IMR-90 (cell line): ENCODE measurements around the gene ATOSB. TPM values are rescaled to one million over a fixed set of nuclear protein-coding genes. Genes with fewer than 3 reads are reported as not detected.

Experiments used
- ATAC-seq: fragments of 200-7000 bp; cut with Tn5 transposase; 2 replicates; pipeline ENCODE4 v1.9.1; 2020; ENCODE audit warnings: low read depth, mild to moderate bottlenecking, moderate library complexity
- BruUV-seq: library from RNA; stranded (reverse); fragments of 400-500 nt; replicated peaks from 2 replicates; lab custom pipeline; 2021; lab: Mats Ljungman, UMichigan
- CTCF ChIA-PET: fragments of 300-600 bp; formaldehyde crosslinking; extraction: SDS; loops from one replicate; lab custom pipeline; 2021; ENCODE audit warnings: antibody characterized with exemption; lab: Yijun Ruan, JAX
- POLR2A ChIA-PET: fragments of 300-600 bp; sonication (Branson Sonifier 250); formaldehyde crosslinking; loops from one replicate; lab custom pipeline; 2022; ENCODE audit warnings: antibody characterized with exemption; ENCODE audit not compliant: unreplicated experiment; lab: Charles Lee
- DNase-seq: peaks from one replicate; pipeline ENCODE4 v3.0.0; 2013
- H2AFZ ChIP-seq: replicated peaks from 2 replicates; pipeline ENCODE3; 2013; ENCODE audit warnings: low read length, mild to moderate bottlenecking; ENCODE audit not compliant: poor library complexity
- H2AK5ac ChIP-seq: 2 replicates; pipeline ENCODE4 v1.6.1; 2013; ENCODE audit warnings: low read depth, low read length, inconsistent platforms
- H2AK9ac ChIP-seq: replicated peaks from 2 replicates; pipeline ENCODE3; 2013; ENCODE audit warnings: mild to moderate bottlenecking, low read depth, low read length, moderate library complexity; ENCODE audit not compliant: poor library complexity
- H2BK120ac ChIP-seq: 2 replicates; pipeline ENCODE4 v1.6.1; 2013; ENCODE audit warnings: low read depth, low read length, inconsistent platforms
- H2BK15ac ChIP-seq: 3 replicates; pipeline ENCODE4 v1.6.1; 2013; ENCODE audit warnings: low read depth, low read length, inconsistent platforms
- H2BK20ac ChIP-seq: 2 replicates; pipeline ENCODE4 v1.6.1; 2013; ENCODE audit warnings: low read depth, mild to moderate bottlenecking, inconsistent platforms, low read length, moderate library complexity
- H2BK5ac ChIP-seq: 2 replicates; pipeline ENCODE4 v1.6.1; 2013; ENCODE audit warnings: mild to moderate bottlenecking, low read depth, low read length, inconsistent platforms; ENCODE audit not compliant: poor library complexity, severe bottlenecking
- H3K14ac ChIP-seq: replicated peaks from 2 replicates; pipeline ENCODE4 v1.6.1; 2013; ENCODE audit warnings: low read depth, low read length, inconsistent platforms
- H3K18ac ChIP-seq: 2 replicates; pipeline ENCODE4 v1.6.1; 2013; ENCODE audit warnings: low read depth, low read length, control low read depth
- H3K23ac ChIP-seq: 2 replicates; pipeline ENCODE4 v1.6.1; 2013; ENCODE audit warnings: low read depth, low read length, inconsistent platforms
- H3K27ac ChIP-seq: 2 replicates; pipeline ENCODE4 v1.5.1; 2013; ENCODE audit warnings: mild to moderate bottlenecking, control low read depth, low read length; ENCODE audit not compliant: insufficient read depth
- H3K27me3 ChIP-seq: 2 replicates; pipeline ENCODE4 v1.6.1; 2013; ENCODE audit warnings: low read length; ENCODE audit not compliant: control insufficient read depth, insufficient read depth
- H3K36me3 ChIP-seq: 2 replicates; pipeline ENCODE4 v1.6.1; 2013; ENCODE audit warnings: low read length, mixed read lengths; ENCODE audit not compliant: control insufficient read depth, insufficient read depth
- H3K4ac ChIP-seq: 2 replicates; pipeline ENCODE4 v1.6.1; 2013; ENCODE audit warnings: low read depth, low read length, inconsistent platforms
- H3K4me1 ChIP-seq: 2 replicates; pipeline ENCODE4 v1.6.1; 2013; ENCODE audit warnings: low read length, mixed read lengths; ENCODE audit not compliant: control insufficient read depth, insufficient read depth
- H3K4me2 ChIP-seq: 2 replicates; pipeline ENCODE4 v1.6.1; 2013; ENCODE audit warnings: low read depth, mild to moderate bottlenecking, control low read depth, low read length, moderate library complexity
- H3K4me3 ChIP-seq: 2 replicates; pipeline ENCODE4 v1.5.1; 2013; ENCODE audit warnings: low read depth, mild to moderate bottlenecking, control low read depth, low read length, moderate library complexity; ENCODE audit not compliant: insufficient read depth
- H3K56ac ChIP-seq: 2 replicates; pipeline ENCODE4 v1.6.1; 2013; ENCODE audit warnings: low read length, inconsistent platforms; ENCODE audit not compliant: insufficient read depth; ENCODE audit errors: extremely low read depth
- H3K79me1 ChIP-seq, 2 experiments: 2 replicates each; pipeline ENCODE4 v1.6.1; 2013; ENCODE audit warnings: low read length in 2 of 2, inconsistent platforms in 1 of 2, low read depth in 1 of 2
- H3K9ac ChIP-seq: 2 replicates; pipeline ENCODE4 v1.6.1; 2013; ENCODE audit warnings: low read depth, low read length, control low read depth
- H3K9me1 ChIP-seq: 2 replicates; pipeline ENCODE4 v1.6.1; 2013; ENCODE audit warnings: low read length, inconsistent platforms; ENCODE audit not compliant: insufficient read depth
- H3K9me3 ChIP-seq: 2 replicates; pipeline ENCODE4 v1.6.1; 2013; ENCODE audit warnings: low read length; ENCODE audit not compliant: control insufficient read depth, insufficient read depth
- H4K20me1 ChIP-seq: 2 replicates; pipeline ENCODE4 v1.6.1; 2013; ENCODE audit warnings: low read length, inconsistent platforms; ENCODE audit not compliant: insufficient read depth
- H4K5ac ChIP-seq: 2 replicates; pipeline ENCODE4 v1.6.1; 2013; ENCODE audit warnings: mild to moderate bottlenecking, low read depth, low read length, control low read depth
- H4K8ac ChIP-seq, 2 experiments: 2 replicates each; pipeline ENCODE4 v1.6.1; 2013; ENCODE audit warnings: low read depth in 2 of 2, low read length in 2 of 2, control low read depth in 1 of 2, inconsistent platforms in 1 of 2
- H4K91ac ChIP-seq: 2 replicates; pipeline ENCODE4 v1.6.1; 2013; ENCODE audit warnings: low read depth, low read length, inconsistent platforms; ENCODE audit not compliant: insufficient read depth
- BHLHE40 ChIP-seq: fragments of 150-350 bp; IDR thresholded peaks from 2 replicates; pipeline ENCODE4 v1.6.1; 2016; ENCODE audit warnings: mild to moderate bottlenecking, low read depth, low read length
- FOS ChIP-seq: fragments of 150-350 bp; IDR thresholded peaks from 2 replicates; pipeline ENCODE4 v1.6.1; 2016; ENCODE audit warnings: low read depth, low read length
- MAZ ChIP-seq: IDR thresholded peaks from 2 replicates; pipeline ENCODE4 v1.6.1; 2012; ENCODE audit warnings: low read depth, mild to moderate bottlenecking, low read length, improper control_type of control experiment, moderate library complexity, borderline replicate concordance
- MXI1 ChIP-seq: IDR thresholded peaks from 2 replicates; pipeline ENCODE4 v1.6.1; 2012; ENCODE audit warnings: low read depth, mild to moderate bottlenecking, low read length, moderate library complexity, borderline replicate concordance
- POLR2A ChIP-seq: IDR thresholded peaks from 2 replicates; pipeline ENCODE4 v1.6.1; 2012; ENCODE audit warnings: mild to moderate bottlenecking, low read depth, low read length
- RCOR1 ChIP-seq: IDR thresholded peaks from 2 replicates; pipeline ENCODE4 v1.6.1; 2012; ENCODE audit warnings: mild to moderate bottlenecking, low read length, improper control_type of control experiment; ENCODE audit not compliant: insufficient replicate concordance
- RFX5 ChIP-seq: IDR thresholded peaks from 2 replicates; pipeline ENCODE4 v1.8.0; 2012; ENCODE audit warnings: low read depth, mild to moderate bottlenecking, low read length, moderate library complexity
- WGBS, 2 experiments: methylation state at CpG; one replicate each; pipeline versions ENCODE4 v1.1.5 to v1.1.7; 2013; ENCODE audit warnings: missing lambda C conversion rate in 2 of 2; ENCODE audit not compliant: insufficient read length in 1 of 2; ENCODE audit errors: extremely low coverage in 2 of 2; 5-methylcytosine and 5-hydroxymethylcytosine counted together
- dilution Hi-C: fragments of 300-500 bp; cut with HindIII; formaldehyde crosslinking; loops from one replicate; pipeline ENCODE4 v1.14.3; 2018; ENCODE audit warnings: low sequenced_read_pairs; ENCODE audit not compliant: unreplicated experiment
- in situ Hi-C: fragments of 300-500 bp; cut with MboI; formaldehyde crosslinking; loops from 3 replicates; pipeline ENCODE4 v1.14.3; 2019; ENCODE audit warnings: low sequenced_read_pairs, inconsistent platforms, mixed read lengths
- intact Hi-C: fragments of 100-400 bp; cut with micrococcal nuclease; formaldehyde crosslinking; loops from 2 replicates; pipeline ENCODE4 v1.10.0; 2022
- polyA plus RNA-seq, 3 experiments: library from polyadenylated mRNA; depleted of rRNA; stranded (reverse); fragments of >200 nt; gene quantifications; 2 replicates each; pipeline ENCODE4 v1.2.3, GENCODE V29; 2012; ENCODE audit warnings: low replicate concordance in 1 of 3
- total RNA-seq: library from RNA; depleted of rRNA; stranded (reverse); fragments of >200 nt; gene quantifications from 2 replicates; pipeline ENCODE4 v1.2.3, GENCODE V29; 2012
- TF ChIP-seq, protein P1 (sequence below): fragments of 150-350 bp; IDR thresholded peaks from 2 replicates; pipeline ENCODE4 v1.6.1; 2017; ENCODE audit warnings: mild to moderate bottlenecking, antibody characterized with exemption, low read length, low read depth
- TF ChIP-seq, protein P2 (sequence below): conservative IDR thresholded peaks from 2 replicates; pipeline ENCODE4 v1.5.1; 2012; ENCODE audit warnings: mild to moderate bottlenecking, low read depth, low read length, improper control_type of control experiment

Gene ATOSB
- total and polyA plus RNA-seq, 2 of the 4 experiments (the other 2 are of a cell fraction) = 12.0 to 40.2 TPM

DNA sequence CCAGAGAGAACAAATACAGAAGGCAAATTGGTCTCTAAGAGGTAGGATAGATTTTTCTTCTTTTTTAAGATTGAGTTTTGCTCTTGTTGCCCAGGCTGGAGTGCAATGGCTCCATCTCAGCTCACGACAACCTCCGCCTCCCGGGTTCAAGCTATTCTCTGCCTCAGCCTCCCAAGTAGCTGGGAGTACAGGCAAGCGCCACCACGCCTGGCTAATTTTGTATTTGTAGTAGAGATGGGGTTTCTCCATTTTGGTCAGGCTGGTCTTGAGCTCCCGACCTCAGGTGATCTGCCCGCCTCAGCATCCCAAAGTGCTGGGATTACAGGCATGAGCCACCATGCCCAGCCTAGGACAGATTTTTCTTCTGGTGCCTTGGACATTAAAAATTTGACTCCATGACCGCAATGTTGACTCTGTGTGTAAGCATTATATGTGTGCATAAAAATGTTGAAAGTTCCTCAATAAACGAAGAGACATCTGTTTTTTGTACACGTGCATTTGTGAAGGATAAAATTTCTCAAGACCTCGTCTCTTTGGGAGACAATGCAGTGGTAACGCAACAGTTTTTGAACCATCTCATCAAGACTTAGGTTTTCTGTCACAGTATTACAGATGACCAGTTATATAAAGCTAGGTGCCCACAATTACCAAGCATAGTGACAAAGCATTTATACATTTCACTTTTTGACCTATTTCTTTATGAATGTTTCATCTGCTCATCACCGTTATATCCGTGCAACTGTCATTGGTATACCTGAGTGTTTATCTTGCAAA is 60.6 kb downstream of the ATOSB start (continued):
- no peak for TF ChIP-seq RFX5

DNA sequence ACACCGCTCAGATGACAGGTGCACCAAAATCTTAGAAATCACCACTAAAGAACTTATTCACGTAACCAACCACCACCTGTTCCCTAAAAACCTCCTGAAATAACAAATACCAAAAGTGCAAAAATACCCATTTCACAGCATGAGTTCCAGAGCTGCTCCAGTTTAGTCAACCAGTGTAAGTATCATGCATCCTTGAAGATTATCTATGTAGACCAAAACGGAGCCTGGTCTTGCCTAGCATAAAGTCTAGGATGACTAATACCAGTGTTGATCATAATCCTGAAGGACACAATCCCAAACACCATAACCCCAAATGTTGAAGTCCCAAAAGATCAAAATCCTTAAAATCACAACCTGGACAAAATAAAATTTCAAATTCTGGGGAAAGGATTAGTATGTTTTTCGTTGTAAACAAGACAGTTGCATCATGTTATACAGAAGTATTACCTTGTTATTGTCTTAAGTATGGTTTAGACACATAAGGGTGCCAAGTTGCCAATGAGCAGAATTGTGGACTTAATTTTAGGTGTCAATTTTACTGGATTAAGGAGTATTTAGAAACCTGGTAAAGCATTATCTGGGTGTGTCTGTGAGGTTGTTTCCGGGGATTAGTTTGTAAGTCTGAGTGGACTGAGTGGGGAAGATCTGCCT is 61.4 kb downstream of the ATOSB start:
- H3K4me2 ChIP-seq = no peak overlapping the region
- no peaks in the 10 kb centered on the region for H3K27me3 ChIP-seq
- no peak overlapping the region for H3K27ac ChIP-seq
- peaks cover 50% of the 10 kb centered on the region for H3K36me3 ChIP-seq
- no peak overlapping the region for H3K18ac ChIP-seq
- no peak overlapping the region for H4K8ac ChIP-seq
- H2AK5ac ChIP-seq = no peak overlapping the region
- no peak overlapping the region for H2BK20ac ChIP-seq
- no peak overlapping the region for H3K23ac ChIP-seq
- no peak overlapping the region for H3K4me3 ChIP-seq
- intact Hi-C loops = no loop called here
- no peak overlapping the region for H2BK120ac ChIP-seq
- no peak overlapping the region for H4K5ac ChIP-seq
- H4K91ac ChIP-seq = no peak overlapping the region
- peaks cover 23 to 42% of the 10 kb centered on the region in 2 experiments for H3K79me1 ChIP-seq
- H2BK5ac ChIP-seq = no peak overlapping the region
- in situ Hi-C loops = no loop called here
- DNase-seq (no peak), ATAC-seq (no peak)
- H2BK15ac ChIP-seq = no peak overlapping the region
- peaks cover 1% of the 10 kb centered on the region; the same call in 1 of the 2 replicates for H3K9me1 ChIP-seq
- TF ChIP-seq MXI1 (no peak), POLR2A (peak; percentile 30; the same call in 1 of the 2 replicates), FOS (no peak), MAZ (no peak), BHLHE40 (no peak), RCOR1 (no peak)
- TF ChIP-seq, protein P1, sequence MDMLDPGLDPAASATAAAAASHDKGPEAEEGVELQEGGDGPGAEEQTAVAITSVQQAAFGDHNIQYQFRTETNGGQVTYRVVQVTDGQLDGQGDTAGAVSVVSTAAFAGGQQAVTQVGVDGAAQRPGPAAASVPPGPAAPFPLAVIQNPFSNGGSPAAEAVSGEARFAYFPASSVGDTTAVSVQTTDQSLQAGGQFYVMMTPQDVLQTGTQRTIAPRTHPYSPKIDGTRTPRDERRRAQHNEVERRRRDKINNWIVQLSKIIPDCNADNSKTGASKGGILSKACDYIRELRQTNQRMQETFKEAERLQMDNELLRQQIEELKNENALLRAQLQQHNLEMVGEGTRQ = no peak
- TF ChIP-seq, protein P2, sequence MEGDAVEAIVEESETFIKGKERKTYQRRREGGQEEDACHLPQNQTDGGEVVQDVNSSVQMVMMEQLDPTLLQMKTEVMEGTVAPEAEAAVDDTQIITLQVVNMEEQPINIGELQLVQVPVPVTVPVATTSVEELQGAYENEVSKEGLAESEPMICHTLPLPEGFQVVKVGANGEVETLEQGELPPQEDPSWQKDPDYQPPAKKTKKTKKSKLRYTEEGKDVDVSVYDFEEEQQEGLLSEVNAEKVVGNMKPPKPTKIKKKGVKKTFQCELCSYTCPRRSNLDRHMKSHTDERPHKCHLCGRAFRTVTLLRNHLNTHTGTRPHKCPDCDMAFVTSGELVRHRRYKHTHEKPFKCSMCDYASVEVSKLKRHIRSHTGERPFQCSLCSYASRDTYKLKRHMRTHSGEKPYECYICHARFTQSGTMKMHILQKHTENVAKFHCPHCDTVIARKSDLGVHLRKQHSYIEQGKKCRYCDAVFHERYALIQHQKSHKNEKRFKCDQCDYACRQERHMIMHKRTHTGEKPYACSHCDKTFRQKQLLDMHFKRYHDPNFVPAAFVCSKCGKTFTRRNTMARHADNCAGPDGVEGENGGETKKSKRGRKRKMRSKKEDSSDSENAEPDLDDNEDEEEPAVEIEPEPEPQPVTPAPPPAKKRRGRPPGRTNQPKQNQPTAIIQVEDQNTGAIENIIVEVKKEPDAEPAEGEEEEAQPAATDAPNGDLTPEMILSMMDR = no peak
- no peak overlapping the region for H3K9ac ChIP-seq
- H2AFZ ChIP-seq = no peak overlapping the region
- dilution Hi-C loops = no loop called here
- no CpG with 5 or more reads among the region's 5 CpGs for WGBS, 2 experiments
- no peaks in the 10 kb centered on the region for H3K4me1 ChIP-seq
- H2AK9ac ChIP-seq = no peak overlapping the region
- no TSS peak for BruUV-seq
- no peak overlapping the region for H3K14ac ChIP-seq
- ChIA-PET CTCF (no interaction called here), POLR2A (no interaction called here)
- H4K20me1 ChIP-seq = peaks cover 13% of the 10 kb centered on the region; the same call in 1 of the 2 replicates
- no peak overlapping the region for H3K56ac ChIP-seq
- no peak overlapping the region for H3K4ac ChIP-seq
- no peaks in the 10 kb centered on the region for H3K9me3 ChIP-seq
